ENCODE results near the gene SSC4D. TPM values are rescaled to one million over a fixed set of nuclear protein-coding genes. Genes with fewer than 3 reads are reported as not detected.

Gene SSC4D
- total RNA-seq, 1 experiment from 2014 or later = 14.8 TPM

DNA sequence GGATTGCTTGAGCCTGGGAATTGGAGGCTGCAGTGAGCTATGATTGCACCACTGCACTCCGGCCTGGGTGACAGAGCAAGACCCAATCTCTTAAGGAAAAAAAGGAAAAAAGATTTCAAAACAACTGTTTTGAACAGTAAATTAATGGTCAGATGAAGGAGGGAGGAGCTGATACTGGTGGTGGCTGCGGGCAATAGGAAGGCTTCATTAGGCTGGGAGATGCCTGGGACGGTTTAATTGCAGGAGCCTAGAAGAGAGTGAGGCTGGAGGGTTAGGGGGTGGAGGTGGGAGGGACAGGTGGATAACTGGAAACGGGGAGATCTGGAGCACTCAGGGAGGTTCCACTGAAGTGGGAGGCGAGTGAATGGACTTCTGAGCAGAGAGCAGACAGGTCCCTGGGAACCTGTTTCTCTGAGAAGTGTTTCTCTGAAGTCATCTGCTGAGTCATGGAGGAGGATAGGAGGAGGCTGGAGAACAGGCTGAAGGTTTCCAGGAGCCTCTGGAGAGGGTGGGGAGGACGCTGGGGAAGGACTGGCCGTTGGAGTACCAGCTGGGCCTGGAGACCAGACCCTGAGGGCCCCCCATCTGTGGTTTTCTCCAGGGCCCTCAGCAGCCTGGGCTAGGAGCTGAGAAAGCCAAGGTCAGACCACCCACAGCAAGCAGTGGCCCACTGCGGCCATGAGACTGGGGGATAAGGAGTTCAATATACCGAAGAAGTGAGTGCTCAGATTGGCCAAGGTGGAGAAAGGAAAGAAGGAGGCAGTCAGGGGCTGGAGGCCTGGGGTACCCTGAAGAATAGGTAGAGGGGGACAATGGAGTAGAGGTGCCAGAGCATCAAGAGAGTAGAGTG is 36.3 kb downstream of the SSC4D start:
- no CpG with 5 or more reads among the region's 9 CpGs for WGBS (ENCODE audit: extremely low coverage, insufficient read length, low lambda C conversion rate)
- Histone ChIP-seq H3K4me1 (ENCODE audit: insufficient read depth, low read length) (no peaks in the 10 kb centered on the region), H4K5ac (ENCODE audit: insufficient read length, low read depth, low read length) (no peak overlapping the region), H3K4me2 (ENCODE audit: insufficient read depth, insufficient read length, low read length) (no peak overlapping the region), H2BK12ac (ENCODE audit: insufficient read length, low read depth, low read length) (no peak overlapping the region), H3K27ac (ENCODE audit: insufficient read length, low read depth, low read length) (no peak overlapping the region), H2BK15ac (ENCODE audit: low read depth, low read length) (no peak overlapping the region), H3K23ac (ENCODE audit: insufficient read length, low read depth, low read length) (no peak overlapping the region), H3K79me1 (ENCODE audit: insufficient read depth, low read depth, low read length, poor library complexity, severe bottlenecking) (no peaks in the 10 kb centered on the region), H3K9me3 (ENCODE audit: control insufficient read depth, low read depth, low read length) (no peaks in the 10 kb centered on the region), H3K23me2 (ENCODE audit: insufficient read length, low read depth, low read length, poor library complexity, severe bottlenecking) (no peaks in the 10 kb centered on the region), H3K14ac (ENCODE audit: insufficient read depth, low read length) (no peak overlapping the region), H3K27me3 (ENCODE audit: insufficient read depth, low read length) (no peaks in the 10 kb centered on the region), H3K9ac (ENCODE audit: extremely low read depth, insufficient read length, low read length) (no peak overlapping the region), H2BK120ac (ENCODE audit: low read depth, low read length, poor library complexity, severe bottlenecking) (no peak overlapping the region), H4K91ac (ENCODE audit: insufficient read length, low read depth, low read length) (no peak overlapping the region), H3K79me2 (ENCODE audit: insufficient read depth, low read length) (no peaks in the 10 kb centered on the region), H2AK5ac (ENCODE audit: insufficient read length, low read length) (no peak overlapping the region), H4K8ac (replicated peaks; ENCODE audit: insufficient read length, low read depth, low read length) (no peak overlapping the region), H3K4ac (ENCODE audit: low read depth, low read length) (no peak overlapping the region), H2AFZ (ENCODE audit: low read length) (no peak overlapping the region), H3K18ac (ENCODE audit: insufficient read length, low read depth, low read length) (peak overlapping the region; percentile 48), H3K56ac (ENCODE audit: insufficient read length, low read depth, low read length) (no peak overlapping the region), H4K20me1 (ENCODE audit: control insufficient read depth, insufficient read depth, insufficient read length) (no peaks in the 10 kb centered on the region), H2BK5ac (ENCODE audit: insufficient read length, low read length) (no peak overlapping the region), H3T11ph (ENCODE audit: low read length) (no peak overlapping the region), H2BK20ac (ENCODE audit: low read depth, low read length, poor library complexity, severe bottlenecking) (no peak overlapping the region)
- Mint-ChIP-seq H3K9me3 (no peaks in the 10 kb centered on the region; a peak in 1 of 5 replicates), H3K27ac (peak overlapping the region in 2 of 3 experiments; percentile 17 to 58; a peak in 2 of 7 replicates), H3K36me3 (ENCODE audit: insufficient read depth in 1 of 3, low read depth in 3 of 3) (peaks cover 0 to 4% (median 0%) of the 10 kb centered on the region in 3 experiments; a peak in 2 of 7 replicates), H3K27me3 (ENCODE audit: low read depth) (peaks cover 6% of the 10 kb centered on the region), H3K4me3 (no peak overlapping the region; a peak in 1 of 5 replicates), H3K4me1 (peaks cover 10 to 12% of the 10 kb centered on the region in 2 experiments; a peak in 3 of 4 replicates)
- no peak for TF ChIP-seq CTCF (conservative IDR thresholded peaks at IDR 0.05)
- DNase-seq = no peak

Measured in H9 (cell line).